HG02588 (cell line): ENCODE data around the gene POLR2E.
"Not testable (repeated sequence)": the region's sequence is repeated elsewhere in the genome, so short reads cannot be mapped to it uniquely, and the experiment has no call there.

Source experiments
- ATAC-seq: cut with Tn5 transposase; IDR thresholded peaks from one replicate; pipeline ENCODE4 v1.9.1; 2021; ENCODE audit warnings: mild to moderate bottlenecking, moderate library complexity; ENCODE audit not compliant: unreplicated experiment

The POLR2E gene

GRCh38 chr19:1094978-1095701 is at the start of gene POLR2E:
TSS of gene POLR2E (minus strand) at chr19:1095375. CDS start at chr19:1095315, 60 bp downstream.
- ATAC-seq, result peak; percentile 77

GRCh38 chr19:1144741-1145140 is 49.6 kb upstream of the POLR2E start:
- ATAC-seq, result no peak

DNA sequence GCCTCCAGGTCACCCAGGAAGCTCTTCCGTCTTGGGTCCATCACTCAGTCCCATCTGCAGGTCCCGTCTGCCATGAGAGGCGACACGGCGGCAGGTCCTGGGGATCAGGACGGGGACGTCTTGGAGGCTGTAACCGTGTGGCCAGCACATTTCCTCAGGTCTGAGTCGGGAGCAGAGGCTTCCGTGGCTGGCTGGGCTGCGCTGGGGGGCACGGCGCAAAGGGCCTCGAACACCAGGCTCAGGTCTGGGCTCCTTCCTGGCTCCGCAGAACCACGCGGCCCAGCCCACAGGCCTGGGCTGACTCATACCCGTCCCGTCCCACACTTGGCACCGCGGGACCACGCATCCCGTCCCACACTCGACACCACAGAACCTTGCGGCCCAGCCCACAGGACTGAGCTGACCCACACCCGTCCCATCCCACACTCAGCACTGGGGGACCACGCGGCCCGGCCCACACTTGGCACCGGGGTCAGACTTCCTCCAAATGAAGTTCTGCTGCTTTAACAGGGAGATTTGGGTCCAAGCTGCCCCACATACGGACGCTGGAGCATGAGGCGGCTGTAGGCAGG is 48.7 kb upstream of the POLR2E start:
- ATAC-seq, result no peak

GRCh38 chr19:1141944-1142343 is 46.8 kb upstream of the POLR2E start:
- ATAC-seq, result no peak

- ATAC-seq, result no peak
These were observed 45.3 kb upstream of the POLR2E start for GRCh38 chr19:1140272-1141027.

- no peak for ATAC-seq
These were observed 44.0 kb upstream of the POLR2E start for GRCh38 chr19:1139126-1139525.

- ATAC-seq, result no peak
These were observed 42.9 kb upstream of the POLR2E start for GRCh38 chr19:1138121-1138520.

- ATAC-seq, result no peak
These were observed 41.6 kb upstream of the POLR2E start for GRCh38 chr19:1136621-1137317.

DNA sequence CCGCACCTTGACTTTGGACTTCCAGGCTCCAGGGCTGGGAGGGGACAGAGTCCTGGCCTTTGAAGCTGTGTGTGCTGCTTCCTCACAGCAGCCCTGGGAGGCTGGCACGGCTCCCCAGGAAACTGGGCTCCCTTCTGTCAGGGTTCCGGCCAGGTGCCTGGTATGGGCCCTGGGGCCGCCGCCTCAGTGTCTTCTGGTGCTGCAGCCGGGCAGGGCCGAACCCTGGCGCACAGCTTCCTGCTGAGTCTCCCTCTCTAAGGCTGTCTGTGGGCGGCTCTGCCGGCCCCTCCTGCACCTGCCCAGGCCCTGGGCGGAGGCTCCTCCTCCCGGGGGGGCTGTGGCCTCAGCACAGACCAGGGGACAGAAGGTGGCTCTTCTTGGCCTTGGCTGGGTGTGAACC is 41.0 kb upstream of the POLR2E start:
- no peak for ATAC-seq

- ATAC-seq, result no peak
These were observed 40.3 kb upstream of the POLR2E start for GRCh38 chr19:1135454-1135853.

DNA sequence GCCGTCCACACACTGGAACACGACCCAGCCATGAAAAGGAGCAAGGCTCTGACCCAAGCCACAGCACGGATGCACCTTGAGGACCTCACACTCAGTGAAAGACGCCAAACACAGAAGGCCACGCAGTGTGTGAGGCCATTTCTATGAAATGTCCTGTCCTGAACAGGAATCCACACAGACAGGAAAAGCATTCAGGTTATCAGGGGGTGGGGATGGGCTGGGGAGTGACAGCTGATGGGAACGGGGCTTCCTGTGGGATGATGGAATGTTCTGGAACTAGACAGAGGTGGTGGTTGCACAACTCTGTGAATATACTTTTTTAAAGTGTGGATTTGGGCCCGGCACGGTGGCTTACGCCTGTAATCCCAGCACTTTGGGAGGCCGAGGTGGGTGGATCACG is 39.3 kb upstream of the POLR2E start:
- no peak for ATAC-seq

DNA sequence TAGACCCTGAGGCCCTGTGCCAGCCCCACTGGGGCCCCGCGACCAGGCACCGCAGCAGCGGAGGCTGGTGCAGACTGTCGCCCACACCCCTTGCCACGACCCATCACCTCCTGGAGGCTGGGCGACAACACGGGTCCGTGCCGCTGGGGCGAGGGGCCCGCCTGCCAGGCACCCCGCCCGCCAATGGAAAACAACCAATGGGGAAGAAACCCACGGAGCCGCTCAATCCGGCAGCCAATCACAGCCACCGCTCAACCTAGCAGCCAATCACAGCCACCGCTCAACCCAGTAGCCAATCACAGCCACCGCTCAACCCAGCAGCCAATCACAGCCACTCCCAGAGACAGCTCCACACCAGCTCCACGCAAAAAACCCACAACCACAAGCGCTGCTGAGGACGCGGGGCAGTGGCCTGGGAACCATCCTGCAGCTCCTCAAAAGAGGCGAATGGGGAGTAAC is 38.3 kb upstream of the POLR2E start:
- peak; percentile 49 for ATAC-seq

DNA sequence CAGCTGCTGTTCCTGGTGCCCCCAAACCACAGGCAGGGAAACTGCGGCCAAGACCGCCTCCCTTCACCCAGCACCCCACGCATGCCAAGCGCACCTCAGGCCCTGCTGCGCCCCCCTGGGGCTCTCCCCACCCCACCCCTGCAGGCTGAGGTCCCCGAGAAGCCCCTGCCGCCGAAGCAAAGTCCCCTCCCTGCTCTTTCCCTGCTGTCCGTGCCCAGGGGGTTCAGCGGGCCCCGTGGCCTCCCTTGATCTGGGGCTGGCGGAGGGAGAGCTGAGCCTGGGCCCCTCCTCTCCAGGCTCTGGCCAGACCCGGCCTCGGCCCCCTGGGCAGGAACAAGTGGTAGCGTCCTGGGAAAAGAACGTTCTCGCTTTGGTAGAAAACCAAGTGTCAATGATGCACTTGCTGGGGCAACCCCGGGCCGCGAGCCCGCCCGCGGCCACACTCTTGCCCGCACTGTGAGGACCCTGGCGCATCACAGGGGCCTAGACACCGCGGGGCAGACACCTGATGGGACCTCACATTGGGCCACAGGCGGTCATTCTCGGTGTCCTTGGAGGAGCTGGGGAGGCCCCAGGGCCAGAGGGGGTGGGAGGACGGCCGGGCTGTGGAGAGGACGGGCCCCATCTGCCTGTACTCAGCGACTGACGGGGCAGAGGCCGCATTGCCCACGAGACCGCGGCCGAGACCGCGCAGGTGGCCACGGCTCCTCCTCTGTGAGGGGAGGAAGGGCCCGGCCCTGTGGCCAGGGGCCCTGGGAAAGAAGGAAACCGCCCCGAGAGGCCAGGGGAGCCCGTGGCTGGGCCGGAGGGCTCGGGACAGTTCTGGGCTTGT is 37.6 kb upstream of the POLR2E start:
- peak; percentile 9 for ATAC-seq

DNA sequence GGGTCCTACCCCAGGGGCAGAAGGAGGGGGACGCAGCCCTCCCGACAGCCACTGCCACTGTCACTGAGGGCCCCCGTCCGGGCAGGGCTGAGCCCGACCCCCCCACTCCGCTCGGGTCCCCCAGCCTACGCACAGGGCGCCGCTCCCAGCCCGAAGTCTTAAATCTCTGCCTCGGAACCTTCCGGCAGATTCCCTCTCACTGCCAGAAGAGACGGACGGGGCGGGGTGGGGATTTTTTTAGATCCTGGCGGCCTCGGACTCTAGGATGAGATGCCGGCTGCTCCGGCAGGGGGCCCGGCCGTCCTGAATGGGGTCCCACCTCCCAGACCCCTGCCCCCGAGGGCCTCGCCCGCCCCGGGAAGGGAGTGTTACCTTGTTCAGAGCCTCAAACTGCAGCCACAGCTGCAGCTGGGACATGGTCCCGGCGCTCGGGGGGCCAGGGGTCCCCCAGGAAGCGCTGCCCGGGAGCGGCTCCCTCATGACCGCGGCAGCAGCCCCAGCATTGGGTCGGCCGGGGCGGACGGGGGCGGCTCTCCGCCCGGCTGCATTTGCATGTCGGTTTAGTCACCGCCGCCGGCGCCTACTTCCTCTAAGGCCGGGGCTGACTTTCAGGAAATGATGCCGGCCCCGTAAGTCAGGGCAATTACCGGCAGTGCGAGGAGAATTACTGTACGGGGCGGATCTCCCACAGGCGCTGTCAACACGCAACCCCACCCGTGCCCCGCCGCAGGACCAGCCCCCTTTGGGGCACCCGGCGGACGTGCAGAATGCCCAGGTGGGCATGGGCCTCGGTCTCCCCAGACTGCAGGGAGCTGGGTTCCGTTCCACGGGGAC is 36.8 kb upstream of the POLR2E start:
- peak; percentile 39 for ATAC-seq

- ATAC-seq, result no peak
These were observed 35.9 kb upstream of the POLR2E start for GRCh38 chr19:1130771-1131717.

DNA sequence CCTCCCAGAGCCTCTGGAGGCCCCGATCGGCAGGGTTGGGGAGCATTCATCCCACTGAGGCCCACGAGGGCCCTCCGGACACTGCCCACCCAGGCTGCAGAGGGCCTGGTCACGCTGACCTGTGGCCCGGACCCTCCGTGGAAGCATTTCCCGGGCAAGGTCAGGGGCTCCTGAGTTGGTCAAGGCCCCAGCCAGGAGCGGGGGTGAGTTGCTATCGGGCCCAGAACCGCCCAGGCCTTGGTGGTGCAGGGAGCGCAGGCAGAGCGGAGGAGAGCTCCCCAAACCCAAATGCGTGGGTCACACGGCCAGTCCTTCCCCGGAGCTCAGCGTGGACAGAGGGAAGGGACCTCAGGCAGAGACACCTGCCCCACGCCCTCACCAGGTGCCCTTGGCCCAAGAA is 34.4 kb upstream of the POLR2E start:
- no peak for ATAC-seq

- ATAC-seq, result not testable (repeated sequence)
These were observed 33.9 kb upstream of the POLR2E start for GRCh38 chr19:1129084-1129483.

- ATAC-seq, result no peak
These were observed 32.9 kb upstream of the POLR2E start for GRCh38 chr19:1128106-1128505.
